Loucy (cell line): ENCODE results near the gene PROSER1.

Source experiments
- H2AFZ ChIP-seq: fragments of 200-600 bp; sonication (generic); 2 replicates; pipeline ENCODE4 v1.6.0; 2016; ENCODE audit warnings: antibody characterized with exemption, mild to moderate bottlenecking, low read length, moderate library complexity
- H3F3A ChIP-seq: fragments of 200-600 bp; 2 replicates; pipeline ENCODE4 v1.6.0; 2016; ENCODE audit warnings: antibody characterized with exemption, low read depth, mild to moderate bottlenecking
- H3K27me3 ChIP-seq: fragments of 200-600 bp; sonication (generic); 2 replicates; pipeline ENCODE4 v1.6.1; 2014; ENCODE audit warnings: low read length, mild to moderate bottlenecking; ENCODE audit not compliant: insufficient read depth, poor library complexity, severe bottlenecking
- H3K36me3 ChIP-seq: fragments of 200-600 bp; sonication (generic); 2 replicates; pipeline ENCODE4 v1.6.1; 2016; ENCODE audit warnings: low read length; ENCODE audit not compliant: insufficient read depth
- H3K4me1 ChIP-seq: fragments of 200-600 bp; sonication (generic); 2 replicates; pipeline ENCODE4 v1.5.1; 2014; ENCODE audit warnings: low read length, mild to moderate bottlenecking; ENCODE audit not compliant: insufficient read depth, poor library complexity, severe bottlenecking
- H3K4me2 ChIP-seq: fragments of 200-600 bp; sonication (generic); 2 replicates; pipeline ENCODE4 v1.6.0; 2014; ENCODE audit warnings: antibody characterized with exemption, low read length, low read depth, mild to moderate bottlenecking; ENCODE audit not compliant: poor library complexity, severe bottlenecking
- H3K4me3 ChIP-seq: fragments of 200-600 bp; sonication (generic); 2 replicates; pipeline ENCODE4 v1.5.1; 2014; ENCODE audit warnings: low read length, mild to moderate bottlenecking, mixed read lengths; ENCODE audit not compliant: poor library complexity, severe bottlenecking
- H3K79me2 ChIP-seq: fragments of 200-600 bp; sonication (generic); 2 replicates; pipeline ENCODE4 v1.6.1; 2014; ENCODE audit warnings: low read length; ENCODE audit not compliant: insufficient read depth
- H3K9ac ChIP-seq: fragments of 200-600 bp; sonication (generic); 2 replicates; pipeline ENCODE4 v1.6.0; 2014; ENCODE audit warnings: mild to moderate bottlenecking, low read depth, low read length, moderate library complexity; ENCODE audit not compliant: poor library complexity, severe bottlenecking
- H3K9me2 ChIP-seq: fragments of 200-600 bp; sonication (generic); replicated peaks from 2 replicates; pipeline ENCODE4 v1.6.1; 2016; ENCODE audit warnings: low read depth, low read length, mixed read lengths
- H3K9me3 ChIP-seq: fragments of 200-600 bp; sonication (generic); 2 replicates; pipeline ENCODE4 v1.6.1; 2014; ENCODE audit warnings: mild to moderate bottlenecking, antibody characterized with exemption, low read length, low read depth; ENCODE audit not compliant: insufficient read depth
- H4K20me1 ChIP-seq: fragments of 200-600 bp; sonication (generic); 2 replicates; pipeline ENCODE4 v1.6.0; 2014; ENCODE audit warnings: antibody characterized with exemption, low read length, mild to moderate bottlenecking; ENCODE audit not compliant: insufficient read depth, poor library complexity, severe bottlenecking
- EZH2phosphoT487 ChIP-seq: fragments of 200-600 bp; IDR thresholded peaks from 2 replicates; pipeline ENCODE4 v1.6.1; 2018; ENCODE audit warnings: antibody characterized with exemption, mild to moderate bottlenecking, moderate library complexity, borderline replicate concordance
- TF ChIP-seq, protein P1 (sequence below): fragments of 200-600 bp; sonication (generic); conservative IDR thresholded peaks from 2 replicates; pipeline ENCODE4 v1.5.1; 2014; ENCODE audit warnings: mild to moderate bottlenecking, antibody characterized with exemption, low read length

PROSER1 gene

DNA sequence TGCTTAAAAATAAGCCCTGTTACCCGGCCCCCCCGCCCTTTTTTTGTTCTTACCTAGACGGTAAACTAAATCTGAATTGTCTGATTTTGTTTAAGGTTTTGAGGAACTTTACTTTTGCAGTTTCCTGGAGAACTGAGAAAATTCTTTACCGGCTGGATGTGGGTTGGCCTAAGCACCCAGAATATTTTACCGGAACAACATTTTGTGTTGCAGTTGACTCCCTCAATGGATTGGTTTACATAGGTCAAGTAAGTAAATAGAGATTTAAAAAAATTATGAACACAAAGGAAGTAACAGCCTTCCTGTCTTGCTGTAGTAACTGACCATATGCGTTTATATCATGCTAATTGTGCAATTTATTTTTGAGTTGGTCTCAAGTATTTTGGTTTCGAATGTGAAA lies 1.2 kb upstream of the PROSER1 start:
- TF ChIP-seq, protein P1, sequence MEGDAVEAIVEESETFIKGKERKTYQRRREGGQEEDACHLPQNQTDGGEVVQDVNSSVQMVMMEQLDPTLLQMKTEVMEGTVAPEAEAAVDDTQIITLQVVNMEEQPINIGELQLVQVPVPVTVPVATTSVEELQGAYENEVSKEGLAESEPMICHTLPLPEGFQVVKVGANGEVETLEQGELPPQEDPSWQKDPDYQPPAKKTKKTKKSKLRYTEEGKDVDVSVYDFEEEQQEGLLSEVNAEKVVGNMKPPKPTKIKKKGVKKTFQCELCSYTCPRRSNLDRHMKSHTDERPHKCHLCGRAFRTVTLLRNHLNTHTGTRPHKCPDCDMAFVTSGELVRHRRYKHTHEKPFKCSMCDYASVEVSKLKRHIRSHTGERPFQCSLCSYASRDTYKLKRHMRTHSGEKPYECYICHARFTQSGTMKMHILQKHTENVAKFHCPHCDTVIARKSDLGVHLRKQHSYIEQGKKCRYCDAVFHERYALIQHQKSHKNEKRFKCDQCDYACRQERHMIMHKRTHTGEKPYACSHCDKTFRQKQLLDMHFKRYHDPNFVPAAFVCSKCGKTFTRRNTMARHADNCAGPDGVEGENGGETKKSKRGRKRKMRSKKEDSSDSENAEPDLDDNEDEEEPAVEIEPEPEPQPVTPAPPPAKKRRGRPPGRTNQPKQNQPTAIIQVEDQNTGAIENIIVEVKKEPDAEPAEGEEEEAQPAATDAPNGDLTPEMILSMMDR = no peak
- TF ChIP-seq EZH2phosphoT487 = no peak
- H3K79me2 ChIP-seq = peaks cover 85% of the 10 kb centered on the region

DNA sequence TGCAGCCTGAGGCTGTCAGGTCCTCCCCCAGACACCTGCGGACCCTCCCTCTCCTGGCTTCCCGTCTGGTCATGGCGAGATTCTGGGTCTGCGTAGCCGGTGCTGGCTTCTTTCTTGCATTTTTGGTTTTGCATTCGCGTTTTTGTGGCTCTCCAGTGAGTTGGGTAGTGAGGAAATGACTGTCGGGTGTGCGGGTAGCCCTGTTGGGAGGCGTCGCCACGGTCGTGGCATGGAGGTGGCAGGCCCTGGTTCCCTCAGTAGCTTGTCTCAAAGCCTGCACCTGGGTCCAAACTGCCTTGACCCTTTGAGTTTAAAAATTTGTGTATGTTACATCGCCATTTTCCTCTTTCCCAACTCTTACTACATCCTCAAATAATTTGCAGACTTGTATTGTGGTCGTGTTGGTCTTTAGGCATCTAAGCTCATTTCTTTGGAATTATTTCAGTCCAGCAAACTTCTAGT lies 711 bp upstream of the PROSER1 start:
- peaks cover 58% of the 10 kb centered on the region for H4K20me1 ChIP-seq
- H3K9me3 ChIP-seq = no peaks in the 10 kb centered on the region
- H3K79me2 ChIP-seq = peaks cover 89% of the 10 kb centered on the region
- TF ChIP-seq, protein P1 = no peak
- TF ChIP-seq EZH2phosphoT487 = no peak
- peak overlapping the region; percentile 96 for H3K4me3 ChIP-seq
- peak overlapping the region; percentile 91 for H3K9ac ChIP-seq
- peaks cover 57% of the 10 kb centered on the region for H3K4me1 ChIP-seq
- H3K9me2 ChIP-seq = no peaks in the 10 kb centered on the region
- H3F3A ChIP-seq = no peaks in the 10 kb centered on the region
- H2AFZ ChIP-seq = peak overlapping the region; percentile 98
- no peaks in the 10 kb centered on the region for H3K27me3 ChIP-seq
- H3K4me2 ChIP-seq = peak overlapping the region; percentile 85
- no peaks in the 10 kb centered on the region for H3K36me3 ChIP-seq

More for the DNA sequence above, 1.2 kb upstream of the PROSER1 start:
- Histone ChIP-seq H3K4me3 (peak overlapping the region; percentile 96), H3K27me3 (no peaks in the 10 kb centered on the region), H2AFZ (no peak overlapping the region), H3F3A (no peaks in the 10 kb centered on the region), H3K36me3 (peaks cover 2% of the 10 kb centered on the region; the same call in 1 of the 2 replicates), H3K9ac (peak overlapping the region; percentile 91), H3K9me2 (no peaks in the 10 kb centered on the region), H3K4me2 (peak overlapping the region; percentile 85), H3K4me1 (peaks cover 53% of the 10 kb centered on the region), H3K9me3 (no peaks in the 10 kb centered on the region), H4K20me1 (peaks cover 53% of the 10 kb centered on the region)

DNA sequence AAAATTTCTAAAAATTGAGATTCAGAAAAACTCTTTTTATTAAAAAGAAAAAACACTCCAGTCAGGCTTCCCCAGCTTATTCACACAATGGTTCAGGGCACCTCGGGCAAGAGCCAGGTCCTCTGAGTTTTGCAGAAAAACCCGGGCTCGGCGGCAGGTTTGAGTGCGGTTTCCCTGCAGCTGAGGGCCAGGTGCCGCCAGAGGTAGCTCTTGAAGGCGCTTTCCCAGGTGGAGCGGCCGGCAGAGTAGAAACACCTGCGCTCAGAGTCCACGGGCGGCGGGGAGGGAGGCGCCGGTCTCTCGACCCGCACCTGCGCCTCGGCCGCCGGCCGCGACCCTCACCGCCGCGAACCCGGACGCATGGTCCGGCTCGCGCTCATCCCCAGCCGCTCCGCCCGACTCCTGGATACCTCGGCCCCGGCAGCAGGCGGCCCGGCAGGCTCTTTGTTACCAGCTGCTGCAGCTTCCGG lies 444 bp downstream of the PROSER1 start:
- peaks cover 62% of the 10 kb centered on the region for H3K4me1 ChIP-seq
- peaks cover 89% of the 10 kb centered on the region for H3K79me2 ChIP-seq
- TF ChIP-seq, protein P1 = no peak
- no peak for TF ChIP-seq EZH2phosphoT487
- H3K4me2 ChIP-seq = peak overlapping the region; percentile 97
- no peaks in the 10 kb centered on the region for H3K27me3 ChIP-seq
- H3F3A ChIP-seq = no peaks in the 10 kb centered on the region
- peaks cover 65% of the 10 kb centered on the region for H4K20me1 ChIP-seq
- H3K4me3 ChIP-seq = peak overlapping the region; percentile 96
- H3K9ac ChIP-seq = peak overlapping the region; percentile 91
- no peaks in the 10 kb centered on the region for H3K9me2 ChIP-seq
- H3K36me3 ChIP-seq = no peaks in the 10 kb centered on the region
- H2AFZ ChIP-seq = peak overlapping the region; percentile 98
- no peaks in the 10 kb centered on the region for H3K9me3 ChIP-seq
